ENCODE data around the gene LRRC10B. TPM values are rescaled to one million over a fixed set of nuclear protein-coding genes. Genes with fewer than 3 reads are reported as not detected.
A peak's percentile ranks its signal among the peaks of the same experiment; 100 is the strongest.

Gene LRRC10B
- total RNA-seq, 1 experiment from 2014 or later, result not detected

DNA sequence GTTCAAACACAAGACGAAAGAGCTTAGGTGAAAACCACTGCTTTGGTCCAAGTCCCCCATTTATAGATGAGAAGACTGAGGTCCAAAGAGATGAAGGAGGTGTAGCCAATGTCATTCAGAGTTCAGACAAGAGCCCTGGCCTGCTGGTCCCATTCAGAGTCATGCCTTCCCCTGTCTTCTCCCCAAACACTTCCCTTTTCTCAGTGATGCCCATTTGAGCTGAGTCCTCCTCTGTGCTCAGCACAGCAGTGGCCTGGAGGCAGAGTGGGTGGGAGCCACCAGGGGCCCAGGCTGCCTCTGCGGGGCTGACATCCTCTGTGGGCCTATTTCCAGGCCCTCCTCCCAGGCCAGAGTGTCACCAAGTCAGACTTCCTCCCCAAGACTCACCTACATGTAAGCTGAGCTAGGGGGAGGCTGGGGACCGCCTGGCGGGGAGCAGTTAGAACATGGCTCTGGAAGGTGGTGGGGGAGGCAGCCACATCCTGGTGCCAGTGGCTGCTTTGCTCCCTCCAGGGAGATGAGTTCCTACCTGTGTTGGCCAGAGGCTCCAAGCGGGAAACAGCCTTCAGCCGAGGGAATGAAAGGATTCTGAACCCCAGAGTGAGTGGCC lies 22.4 kb upstream of the LRRC10B start:
- DNase-seq (ENCODE audit: low read depth), result no peak

DNA sequence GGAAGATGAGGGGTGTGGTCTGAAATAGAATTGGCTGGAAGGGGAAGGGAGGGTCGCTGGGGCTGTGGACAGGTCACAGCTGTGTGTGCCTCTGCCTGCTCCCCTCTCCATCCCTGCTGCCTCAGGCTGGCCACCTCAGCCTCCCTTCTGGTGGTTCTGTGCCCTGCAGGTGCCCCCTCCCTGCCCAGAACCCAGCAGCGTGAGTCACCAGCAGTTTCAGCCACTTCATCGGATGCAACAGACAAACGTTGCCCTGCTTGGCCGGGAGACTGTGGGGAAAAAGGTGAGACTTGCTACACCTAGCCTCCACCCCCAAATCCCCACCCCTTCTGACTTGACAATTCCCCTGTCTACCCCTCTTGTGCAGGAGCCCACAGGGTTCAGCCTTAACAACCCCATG lies 21.8 kb upstream of the LRRC10B start:
- DNase-seq (ENCODE audit: low read depth), result no peak

DNA sequence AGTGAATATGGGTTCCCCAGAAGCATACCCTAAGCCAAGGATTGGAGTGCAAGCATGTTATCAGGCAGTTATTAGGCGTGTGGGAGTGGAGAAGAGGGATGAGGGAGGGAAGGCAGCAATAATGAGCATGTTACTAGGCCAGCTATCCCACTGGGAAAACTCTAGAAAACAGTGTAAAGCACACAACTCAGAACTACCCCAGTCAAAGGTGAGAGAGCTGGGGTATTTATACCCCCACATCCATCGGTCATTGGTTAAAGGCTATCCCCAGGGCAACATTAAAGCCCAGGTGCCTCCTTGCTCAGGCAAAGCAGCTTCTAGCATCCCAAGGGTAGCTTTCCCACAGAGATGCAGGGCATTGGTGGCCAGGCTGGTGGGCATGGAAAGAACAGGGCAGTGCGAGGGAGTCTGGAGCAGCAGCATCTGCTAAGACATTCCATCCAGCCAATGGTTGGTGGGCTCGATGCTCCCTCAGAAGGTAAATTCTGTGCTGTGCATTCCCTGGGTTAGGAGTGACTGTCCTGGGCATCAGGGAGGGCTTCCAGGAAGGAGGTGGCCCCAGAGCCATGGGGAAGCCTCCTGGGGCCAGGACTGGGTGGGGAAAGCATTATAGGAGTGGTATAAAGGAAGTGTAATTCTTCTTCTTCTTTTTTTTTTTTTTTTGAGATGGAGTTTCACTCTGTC lies 21.1 kb upstream of the LRRC10B start:
- DNase-seq (ENCODE audit: low read depth), result no peak

DNA sequence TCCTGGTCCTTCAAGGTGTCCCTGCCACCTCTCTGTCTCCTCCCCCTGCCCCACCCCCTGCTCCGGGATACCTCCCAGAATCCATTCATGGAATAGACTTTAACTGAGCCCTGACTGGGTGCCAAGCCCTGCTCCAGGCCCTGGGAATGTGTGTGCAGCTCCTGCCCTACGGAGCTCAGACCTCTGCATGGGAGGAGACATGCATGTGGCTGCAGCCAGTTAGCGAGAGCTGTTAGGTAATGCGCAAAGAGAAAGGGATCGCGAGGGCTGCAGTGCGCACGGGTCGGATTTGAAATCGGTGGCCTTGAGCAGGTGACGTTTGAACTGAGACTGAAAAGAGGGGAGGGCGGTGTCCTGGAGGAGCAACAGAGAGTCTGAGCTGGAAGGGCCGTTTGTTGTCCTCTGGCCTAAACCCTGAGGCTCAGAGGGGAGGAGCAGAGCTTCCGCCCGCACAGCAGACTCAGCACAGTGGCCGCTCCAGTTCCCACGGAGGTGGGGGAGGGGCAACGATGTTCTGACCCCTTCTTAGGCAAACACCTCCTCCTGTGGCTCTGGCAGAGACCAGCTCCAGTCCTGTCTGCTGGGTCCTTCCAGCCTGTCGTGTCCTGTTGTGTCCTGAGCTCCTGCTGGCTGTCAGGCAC lies 19.8 kb upstream of the LRRC10B start:
- DNase-seq (ENCODE audit: low read depth), result no peak

DNA sequence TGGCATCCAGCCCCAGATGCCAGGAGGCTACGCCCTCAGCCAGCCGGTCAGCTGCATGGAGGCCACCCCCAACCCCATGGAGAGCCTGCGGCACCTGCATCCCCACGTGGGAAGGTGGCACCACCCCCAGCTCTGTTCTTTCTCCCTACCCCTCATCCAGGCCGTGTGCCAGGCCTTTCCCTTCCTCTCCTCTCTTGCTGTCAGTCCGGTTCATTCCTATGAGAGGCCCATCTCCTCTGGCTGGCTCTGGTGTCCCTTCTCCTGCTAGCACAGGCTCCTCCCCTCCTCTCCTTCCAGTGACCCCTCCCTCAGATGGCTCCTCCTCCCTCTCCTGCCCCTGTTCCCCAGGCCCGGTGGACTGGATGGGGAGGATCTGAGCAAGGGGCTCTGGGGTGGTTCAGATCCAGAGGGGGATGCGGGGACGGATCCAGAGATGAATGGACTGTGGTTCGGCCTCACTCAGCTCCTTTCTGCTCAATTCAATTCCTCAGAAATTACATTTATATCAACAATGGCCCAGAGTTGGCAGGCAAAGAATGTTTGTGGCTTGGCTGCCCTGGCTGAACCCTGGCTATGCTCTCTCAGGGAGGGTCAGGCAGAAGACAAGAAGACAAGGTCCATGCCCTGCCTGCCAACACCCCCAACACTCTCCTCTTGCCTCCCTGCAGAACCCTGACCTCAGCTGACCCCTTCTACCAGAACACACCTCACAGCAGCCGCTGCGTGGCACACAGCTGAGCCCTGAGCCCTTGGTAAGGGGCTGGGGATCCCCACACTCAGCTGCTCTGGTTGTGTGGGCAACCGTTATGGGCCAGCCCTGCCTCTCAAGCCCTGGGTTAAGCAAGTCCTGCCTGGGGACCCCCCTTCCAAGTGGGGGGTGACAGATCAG lies 18.5 kb upstream of the LRRC10B start:
- DNase-seq (ENCODE audit: low read depth), result no peak

DNA sequence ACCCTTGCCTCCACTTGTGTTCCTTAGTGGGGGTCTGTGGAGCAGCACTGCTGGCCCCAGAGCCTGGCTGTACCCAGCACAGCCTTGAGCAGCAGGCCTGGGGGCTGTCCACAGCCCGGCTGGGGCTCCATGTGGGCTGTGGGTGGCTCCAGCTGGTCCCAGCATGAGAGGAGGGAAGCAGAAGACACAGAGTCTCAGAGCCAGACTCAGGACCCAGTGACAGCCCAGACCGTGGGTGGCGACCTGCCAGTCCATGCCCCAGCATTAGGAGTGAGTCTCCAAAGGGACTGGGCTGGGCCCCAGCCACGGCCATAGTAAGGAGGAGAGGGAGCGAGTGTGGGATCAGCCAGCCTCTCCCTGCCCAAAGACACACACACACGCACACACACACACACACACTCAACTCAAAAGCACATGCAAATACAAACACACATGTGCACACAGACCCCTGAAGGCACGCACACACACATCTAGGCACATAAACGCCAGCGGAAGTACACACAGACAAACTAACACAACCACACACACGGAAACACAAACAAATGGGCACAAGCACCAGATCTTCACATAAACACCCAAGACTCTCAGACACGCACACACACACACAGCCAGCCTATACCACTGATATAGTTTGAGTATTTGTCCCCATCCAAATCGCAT lies 16.7 kb upstream of the LRRC10B start:
- DNase-seq (ENCODE audit: low read depth), result no peak

DNA sequence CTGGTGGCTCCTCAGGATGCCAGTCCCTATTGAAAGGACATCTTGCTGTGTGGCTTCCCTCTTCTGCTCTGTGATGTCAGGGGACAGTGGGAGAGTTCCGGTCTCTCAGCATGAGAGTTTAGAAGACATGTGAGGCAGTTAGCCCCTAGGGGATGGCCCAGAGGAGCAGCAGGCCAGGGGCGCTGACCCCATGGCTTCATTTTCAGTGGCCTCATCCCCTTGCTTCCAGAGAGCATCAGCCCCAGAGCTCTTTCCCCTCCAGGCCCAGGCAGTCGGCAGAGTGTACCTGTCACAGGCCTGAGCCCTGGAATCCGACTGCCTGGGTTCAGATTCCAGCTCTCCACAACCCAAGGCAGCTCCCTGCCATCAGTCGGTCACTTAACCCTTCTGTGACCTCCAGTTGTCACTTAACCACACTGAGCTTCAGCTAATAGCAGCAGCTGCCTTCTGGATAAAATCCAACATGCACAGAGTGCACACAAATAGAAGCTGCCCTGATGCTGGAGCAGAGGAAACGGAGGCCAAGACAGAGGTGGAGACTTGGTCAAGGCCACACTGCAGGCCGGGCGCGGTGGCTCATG lies 14.1 kb upstream of the LRRC10B start:
- no peak for DNase-seq (ENCODE audit: low read depth)

DNA sequence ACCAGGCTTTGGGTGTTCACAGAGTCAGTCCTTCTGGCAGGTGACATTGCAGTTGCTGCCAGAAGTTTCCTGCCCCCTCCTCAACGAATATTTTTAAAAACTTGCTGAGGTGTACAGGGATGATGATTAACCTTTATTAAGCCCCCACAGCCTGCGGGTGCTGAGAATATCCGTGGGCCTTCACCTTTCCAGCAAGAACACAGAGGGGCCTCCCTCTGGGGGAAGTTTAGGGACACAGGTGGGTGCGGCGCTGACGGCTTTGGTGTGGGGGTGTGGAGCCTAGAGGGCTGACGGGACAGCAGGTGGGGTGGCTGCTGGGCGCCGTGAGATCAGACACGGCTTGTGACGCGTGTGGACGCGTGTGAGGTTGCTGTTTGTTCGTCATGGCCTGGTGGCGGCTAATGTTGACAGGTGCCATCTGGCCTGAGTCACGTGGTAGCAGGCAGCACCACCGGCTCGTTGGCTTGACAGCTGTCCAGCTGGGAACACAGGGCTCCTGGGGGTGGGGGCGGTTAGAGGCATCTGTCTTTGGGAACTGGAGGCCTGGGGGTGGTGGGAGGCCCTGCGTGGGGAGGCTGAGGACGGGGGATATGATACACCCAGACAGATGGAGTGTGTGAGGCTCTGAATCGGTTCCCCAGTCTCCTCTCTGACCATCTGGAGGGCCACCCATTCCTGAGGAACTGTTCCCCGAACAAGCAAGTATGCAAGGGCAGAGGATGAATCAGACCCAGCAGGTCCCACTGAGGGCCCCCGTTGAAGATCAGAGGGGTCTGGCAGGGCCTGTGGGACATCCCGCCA lies 12.5 kb upstream of the LRRC10B start:
- no peak for DNase-seq (ENCODE audit: low read depth)

DNA sequence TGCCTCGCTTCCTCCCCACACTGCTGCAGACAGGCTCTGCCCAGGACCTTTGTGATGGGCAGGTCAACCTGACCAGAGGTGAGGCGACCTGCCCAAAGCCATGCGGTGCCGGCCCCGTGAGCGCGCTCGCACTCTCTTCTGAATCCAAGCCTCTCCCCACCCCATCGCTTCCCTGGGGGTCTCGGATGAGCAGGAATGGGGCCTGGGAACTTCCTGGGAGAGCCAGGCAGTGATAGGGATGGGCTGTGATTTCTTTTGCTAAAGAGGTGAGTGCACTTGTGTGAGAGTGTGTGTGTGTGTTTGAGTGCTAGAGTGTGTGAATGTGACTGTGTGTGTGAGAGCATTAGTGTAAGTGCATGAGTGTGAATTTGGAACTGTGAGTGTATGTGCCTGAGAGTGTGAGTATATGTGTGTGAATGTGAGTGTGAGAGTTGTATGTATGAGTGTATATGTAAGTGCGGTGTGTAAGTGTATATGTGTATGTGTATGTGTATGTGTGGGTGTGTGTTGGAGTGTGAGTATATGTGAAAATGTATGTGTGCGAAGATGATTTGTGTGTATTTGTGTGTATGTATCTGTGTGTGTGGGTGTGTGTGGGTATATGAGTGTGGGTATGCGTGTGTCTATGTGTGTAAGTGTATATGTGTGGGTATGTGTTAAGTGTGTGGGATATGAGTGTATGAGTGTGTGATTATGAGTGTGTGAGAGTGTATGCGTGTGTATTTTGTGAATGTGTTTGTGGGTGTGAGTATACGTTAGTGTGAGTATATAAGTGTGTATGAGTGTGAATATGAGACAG lies 11.7 kb upstream of the LRRC10B start:
- DNase-seq (ENCODE audit: low read depth), result no peak

DNA sequence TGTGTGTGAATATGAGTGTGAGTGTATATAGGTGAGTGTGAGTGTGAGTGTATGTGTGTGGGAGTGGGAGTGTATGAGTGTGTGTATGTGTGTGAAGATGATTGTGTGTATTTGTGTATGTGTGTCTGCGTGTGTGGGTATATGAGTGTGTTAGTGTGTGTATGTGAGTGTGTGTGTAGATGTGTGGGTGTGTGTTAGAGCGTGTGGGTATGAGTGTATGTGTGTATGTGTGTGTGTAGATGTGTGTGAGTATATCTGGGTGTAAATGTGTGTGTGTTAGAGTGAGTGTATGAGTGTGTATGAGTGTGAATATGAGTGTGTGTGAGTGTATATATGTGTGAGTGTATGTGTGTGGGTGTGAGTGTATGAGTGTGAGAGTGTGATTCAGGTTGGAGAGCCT lies 11.1 kb upstream of the LRRC10B start:
- no peak for DNase-seq (ENCODE audit: low read depth)

DNA sequence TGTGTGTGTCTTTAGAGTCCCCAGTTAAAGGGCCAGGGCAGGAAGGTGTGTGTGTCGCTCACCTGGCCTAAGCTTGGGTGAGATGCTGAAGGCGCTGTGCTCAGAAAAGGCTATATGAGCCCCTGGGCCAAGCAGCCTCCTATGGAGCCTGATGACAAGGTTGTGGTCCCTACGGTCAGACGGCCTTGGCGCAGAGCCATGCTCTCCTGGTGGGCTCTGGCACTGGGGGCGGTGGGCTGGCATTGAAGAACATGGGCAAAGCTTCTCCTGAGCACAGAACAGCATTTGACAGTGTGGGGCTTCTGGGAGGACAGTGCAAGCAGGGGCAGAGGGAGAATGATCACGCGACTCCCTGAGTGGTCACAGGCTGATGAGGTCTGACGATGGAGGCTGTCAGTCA lies 10.7 kb upstream of the LRRC10B start:
- DNase-seq (ENCODE audit: low read depth), result no peak

DNA sequence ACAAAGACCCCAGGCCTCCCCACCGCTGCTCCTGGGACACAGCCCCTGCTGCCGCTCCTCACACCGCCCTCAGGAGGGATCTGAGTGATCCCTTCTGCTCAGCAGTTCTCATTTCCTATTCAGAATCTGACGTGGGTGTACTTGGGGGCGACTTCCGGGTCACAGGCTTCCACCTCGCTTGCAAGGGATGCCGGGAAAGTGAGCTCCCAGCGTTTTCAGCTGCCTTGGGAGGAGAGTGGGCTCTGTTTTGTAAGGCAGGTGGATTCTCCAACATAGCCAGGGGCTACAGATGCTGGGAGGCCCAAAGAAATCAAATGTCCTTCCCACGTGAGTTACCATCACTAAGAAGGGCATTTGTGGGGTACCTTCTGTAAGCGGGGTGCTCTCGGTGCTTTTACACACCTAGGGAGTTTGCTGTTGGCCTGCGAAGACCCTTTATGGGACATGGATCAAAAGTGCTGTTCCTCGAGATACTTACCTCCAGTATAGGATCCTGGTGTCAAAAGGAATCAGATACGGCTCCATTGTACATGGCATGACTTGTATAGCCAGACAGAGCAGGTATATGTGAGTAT lies 9.7 kb upstream of the LRRC10B start:
- peak; percentile 52 for DNase-seq (ENCODE audit: low read depth)

DNA sequence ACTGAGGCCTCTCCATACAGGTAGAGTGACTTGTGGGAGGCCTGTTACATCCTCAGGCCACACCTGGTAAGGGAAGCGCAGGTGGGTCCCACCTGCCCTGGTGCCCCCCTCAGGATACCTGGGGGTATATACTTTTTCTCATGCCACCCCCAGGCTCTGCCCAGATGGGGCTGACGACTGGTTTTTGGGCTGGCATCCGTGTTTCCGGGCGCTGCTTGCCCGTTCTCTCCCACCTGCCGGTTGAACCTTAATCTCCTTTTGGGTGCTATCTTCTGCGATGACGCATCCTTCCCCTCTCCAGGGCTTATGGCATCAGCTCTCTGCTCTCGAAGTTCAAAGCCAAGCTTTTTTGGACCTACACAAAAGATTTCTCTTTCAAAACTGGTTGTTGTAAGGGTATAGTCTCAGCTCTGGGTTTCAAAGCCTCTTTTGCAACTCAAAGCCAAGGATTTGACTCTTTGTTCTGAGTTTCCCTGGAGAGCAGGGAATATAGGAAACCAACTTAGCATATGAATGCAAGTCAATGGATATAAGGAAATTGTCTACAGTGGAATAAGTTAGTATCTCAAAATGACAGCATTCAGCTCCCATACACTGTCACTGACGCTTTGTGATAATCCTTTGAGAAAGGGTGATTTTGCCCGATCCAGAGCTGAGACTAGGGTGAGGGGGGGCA lies 8.6 kb upstream of the LRRC10B start:
- DNase-seq (ENCODE audit: low read depth), result no peak

DNA sequence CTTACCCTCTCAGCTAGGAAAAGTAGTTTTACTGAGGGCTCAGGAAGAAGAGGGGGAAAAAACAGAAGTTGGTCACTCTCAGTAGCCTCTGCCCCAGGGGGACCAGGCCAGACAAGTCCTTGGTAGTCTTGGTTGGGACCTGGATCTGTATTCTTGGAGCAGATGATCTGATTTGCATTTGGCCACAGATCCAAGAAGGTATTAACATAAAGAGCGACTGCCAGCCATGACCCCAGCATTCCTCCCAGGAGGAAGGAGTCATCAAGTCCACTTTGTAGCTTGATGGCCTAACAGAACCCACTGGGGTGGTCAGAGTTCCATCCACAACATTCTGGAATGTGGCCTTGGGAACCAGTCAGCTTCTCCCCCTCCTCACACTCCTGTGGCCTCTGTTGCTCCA lies 6.0 kb upstream of the LRRC10B start:
- no peak for DNase-seq (ENCODE audit: low read depth)

DNA sequence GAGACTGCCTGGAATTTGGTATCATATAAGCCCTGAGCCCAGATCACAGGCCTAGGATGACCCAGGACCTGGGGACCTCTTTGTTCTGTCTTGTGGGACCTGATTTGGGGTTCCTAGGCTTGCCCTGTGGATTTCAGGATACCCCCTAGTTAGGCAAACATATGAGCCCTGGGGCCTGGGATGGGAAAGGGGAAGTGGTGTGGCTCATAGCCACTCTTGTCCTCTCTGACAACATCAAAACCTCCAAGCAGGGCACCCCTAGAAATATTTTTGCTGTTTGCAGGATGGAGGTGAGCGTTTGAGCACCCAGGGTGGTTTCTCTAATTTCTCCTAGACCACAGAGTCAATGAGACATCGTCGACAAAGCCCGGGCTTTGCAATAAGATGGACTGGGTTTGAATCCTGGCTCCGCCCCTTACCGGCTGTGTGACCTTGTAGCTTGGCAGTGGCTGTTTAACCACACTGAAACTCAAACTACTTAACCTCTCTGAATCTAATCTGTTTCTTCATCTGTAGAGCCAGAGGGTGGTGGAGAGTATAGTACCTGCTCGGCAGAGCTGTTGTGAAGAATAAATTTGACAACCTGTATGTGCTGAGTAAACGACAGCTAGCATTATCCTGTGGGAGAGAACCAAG lies 5.3 kb upstream of the LRRC10B start:
- no peak for DNase-seq (ENCODE audit: low read depth)

DNA sequence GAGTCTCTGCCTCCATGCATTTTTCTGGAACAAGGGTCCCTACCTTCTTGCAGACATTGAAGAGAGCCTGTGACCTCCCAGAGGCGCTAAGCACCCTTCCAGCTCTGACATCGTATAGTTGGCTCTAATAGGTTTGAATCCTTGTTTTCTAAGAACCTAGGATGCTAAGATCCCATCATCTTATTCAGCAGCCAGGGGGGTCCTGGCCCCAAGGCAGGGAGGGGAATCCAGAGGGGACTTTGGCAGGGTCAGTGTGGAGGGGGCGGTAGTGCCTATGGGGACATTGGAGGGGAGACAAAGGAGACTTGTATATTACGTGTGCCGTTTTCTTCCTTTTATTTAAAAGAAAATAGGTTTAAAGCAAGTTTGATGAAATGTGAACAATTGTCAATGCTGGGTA lies 3.4 kb upstream of the LRRC10B start:
- DNase-seq (ENCODE audit: low read depth), result no peak

DNA sequence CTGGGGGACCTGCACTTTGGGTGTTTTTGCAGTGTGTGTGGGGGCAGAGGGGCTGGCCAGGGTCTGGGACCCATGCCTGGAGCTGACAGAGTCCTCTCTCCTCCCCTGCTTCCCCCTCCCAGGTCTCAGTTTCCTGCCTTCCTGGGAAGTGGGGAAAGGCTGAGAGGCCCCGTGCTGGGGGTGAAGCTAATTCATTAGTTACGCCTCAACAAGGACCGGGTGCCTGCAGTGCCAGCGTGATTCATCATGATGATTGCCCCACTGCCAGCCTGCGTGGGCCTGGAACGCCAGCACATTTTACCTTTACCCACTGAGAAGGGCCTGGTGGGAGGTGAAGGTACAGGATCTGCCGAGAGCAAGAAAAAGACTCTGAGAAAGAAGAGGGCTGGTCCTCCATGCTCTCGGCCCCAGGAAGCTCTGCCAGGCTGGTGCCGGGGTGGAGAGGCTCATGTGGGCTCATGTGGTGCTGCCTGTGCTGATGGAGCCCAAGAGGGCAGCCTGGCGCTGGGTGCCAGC lies 2.9 kb upstream of the LRRC10B start:
- no peak for DNase-seq (ENCODE audit: low read depth)
